ENCODE results near the gene PSMD13.

PSMD13 gene

GRCh38 chr11:297051-297585, 60.3 kb downstream of the PSMD13 start:
- Histone ChIP-seq H2AFZ (ENCODE audit: low read depth, low read length, severe bottlenecking) (no peak overlapping the region), H3K4me2 (ENCODE audit: low read depth, low read length, poor library complexity, severe bottlenecking) (no peak overlapping the region), H3K36me3 (ENCODE audit: low read length) (no peaks in the 10 kb centered on the region), H3K27me3 (ENCODE audit: low read length) (no peaks in the 10 kb centered on the region), H3K27ac (ENCODE audit: low read depth, low read length) (no peak overlapping the region), H3K4me3 (ENCODE audit: insufficient read depth, low read length, poor library complexity, severe bottlenecking) (no peak overlapping the region), H3K9me2 (replicated peaks; ENCODE audit: insufficient read depth, low read length) (no peaks in the 10 kb centered on the region), H3K9ac (ENCODE audit: low read length) (no peak overlapping the region), H3K9me3 (ENCODE audit: insufficient read depth, low read length) (no peaks in the 10 kb centered on the region), H3F3A (ENCODE audit: insufficient read depth) (no peaks in the 10 kb centered on the region), H4K20me1 (ENCODE audit: low read depth, low read length) (no peaks in the 10 kb centered on the region), H3K79me2 (ENCODE audit: insufficient read depth, low read length) (no peaks in the 10 kb centered on the region)
- no peak for TF ChIP-seq CTCF (IDR thresholded peaks at IDR 0.05; ENCODE audit: insufficient read depth, low read length, poor library complexity, severe bottlenecking)
- no peak for TF ChIP-seq EZH2phosphoT487 (conservative IDR thresholded peaks at IDR 0.05; ENCODE audit: low read length)

- Histone ChIP-seq H3K9me2 (replicated peaks; ENCODE audit: insufficient read depth, low read length) (no peaks in the 10 kb centered on the region), H4K20me1 (ENCODE audit: low read depth, low read length) (no peaks in the 10 kb centered on the region), H2AFZ (ENCODE audit: low read depth, low read length, severe bottlenecking) (no peak overlapping the region), H3K4me3 (ENCODE audit: insufficient read depth, low read length, poor library complexity, severe bottlenecking) (no peak overlapping the region), H3K4me2 (ENCODE audit: low read depth, low read length, poor library complexity, severe bottlenecking) (no peak overlapping the region), H3K9me3 (ENCODE audit: insufficient read depth, low read length) (no peaks in the 10 kb centered on the region), H3K36me3 (ENCODE audit: low read length) (no peaks in the 10 kb centered on the region), H3K79me2 (ENCODE audit: insufficient read depth, low read length) (no peaks in the 10 kb centered on the region), H3K27ac (ENCODE audit: low read depth, low read length) (no peak overlapping the region), H3K9ac (ENCODE audit: low read length) (no peak overlapping the region), H3K27me3 (ENCODE audit: low read length) (no peaks in the 10 kb centered on the region), H3F3A (ENCODE audit: insufficient read depth) (no peaks in the 10 kb centered on the region)
- TF ChIP-seq EZH2phosphoT487 (conservative IDR thresholded peaks at IDR 0.05; ENCODE audit: low read length) (no peak), CTCF (IDR thresholded peaks at IDR 0.05; ENCODE audit: insufficient read depth, low read length, poor library complexity, severe bottlenecking) (no peak)
These were observed 61.0 kb downstream of the PSMD13 start for GRCh38 chr11:297586-298405.

- Histone ChIP-seq H3K27ac (ENCODE audit: low read depth, low read length) (no peak overlapping the region), H3K4me3 (ENCODE audit: insufficient read depth, low read length, poor library complexity, severe bottlenecking) (no peak overlapping the region), H3F3A (ENCODE audit: insufficient read depth) (no peaks in the 10 kb centered on the region; the same call in 1 of the 2 replicates), H3K4me2 (ENCODE audit: low read depth, low read length, poor library complexity, severe bottlenecking) (no peak overlapping the region), H3K9me3 (ENCODE audit: insufficient read depth, low read length) (no peaks in the 10 kb centered on the region), H3K9me2 (replicated peaks; ENCODE audit: insufficient read depth, low read length) (no peaks in the 10 kb centered on the region), H2AFZ (ENCODE audit: low read depth, low read length, severe bottlenecking) (no peak overlapping the region), H3K9ac (ENCODE audit: low read length) (no peak overlapping the region), H3K79me2 (ENCODE audit: insufficient read depth, low read length) (no peaks in the 10 kb centered on the region), H3K36me3 (ENCODE audit: low read length) (no peaks in the 10 kb centered on the region), H4K20me1 (ENCODE audit: low read depth, low read length) (no peaks in the 10 kb centered on the region), H3K27me3 (ENCODE audit: low read length) (no peaks in the 10 kb centered on the region)
- TF ChIP-seq EZH2phosphoT487 (conservative IDR thresholded peaks at IDR 0.05; ENCODE audit: low read length) (no peak), CTCF (IDR thresholded peaks at IDR 0.05; ENCODE audit: insufficient read depth, low read length, poor library complexity, severe bottlenecking) (no peak)
These were observed 61.8 kb downstream of the PSMD13 start for GRCh38 chr11:298406-299065.
